Colonic mucosa (tissue), 4 donors: ENCODE measurements around the gene SMYD1. TPM values are rescaled to one million over a fixed set of nuclear protein-coding genes. Genes with fewer than 3 reads are reported as not detected.

Experiments used
- DNase-seq: peaks from one replicate; pipeline ENCODE4 v3.0.0-alpha.2; 2020
- H3K27ac ChIP-seq: fragments of 200-600 bp; one replicate; pipeline ENCODE4 v1.8.0; 2021
- H3K27me3 ChIP-seq: fragments of 200-600 bp; one replicate; pipeline ENCODE4 v1.8.0; 2021
- H3K36me3 ChIP-seq: fragments of 200-600 bp; one replicate; pipeline ENCODE4 v1.8.0; 2021
- H3K4me1 ChIP-seq: fragments of 200-600 bp; one replicate; pipeline ENCODE4 v1.8.0; 2021; ENCODE audit warnings: mild to moderate bottlenecking
- H3K4me3 ChIP-seq: fragments of 200-600 bp; one replicate; pipeline ENCODE4 v1.8.0; 2021
- H3K9ac ChIP-seq, 2 donors: one replicate each; pipeline ENCODE4 v1.7.0; 2013; ENCODE audit warnings: control low read depth in 2 of 2, low read depth in 2 of 2, low read length in 2 of 2
- H3K9me3 ChIP-seq: fragments of 200-600 bp; one replicate; pipeline ENCODE4 v1.8.0; 2021
- CTCF ChIP-seq: fragments of 200-600 bp; IDR thresholded peaks from one replicate; pipeline ENCODE4 v1.8.0; 2022; ENCODE audit warnings: antibody characterized with exemption, mild to moderate bottlenecking
- intact Hi-C: fragments of 100-400 bp; cut with DNase I; formaldehyde crosslinking; loops from one replicate; pipeline ENCODE4 v1.14.1; 2022
- total RNA-seq, 2 donors: library from RNA; stranded (reverse); fragmentation: NEBNext Ultra II Directional in 1 of 2; extraction: Animal tissue kit (Norgen Biotek cat#: 25700) in 1 of 2; gene quantifications; one replicate each; pipeline ENCODE4 v1.2.1, GENCODE V29; 2021
- donor health status: healthy.
- donor health status: DM: no; HTN: no; CAD: no.
- donor health status: DM: no; HTN: no; CAD: no.

SMYD1 gene
- total RNA-seq, 2 donors from 2014 or later, result 1.9 TPM; not detected in 1

GRCh38 chr2:88126772-88127637 lies 59.4 kb downstream of the SMYD1 start:
- peak; percentile 71 for DNase-seq
- H3K4me3 ChIP-seq, result peak overlapping the region; percentile 38
- no peak for TF ChIP-seq CTCF
- H3K4me1 ChIP-seq, result peaks cover 11% of the 10 kb centered on the region
- peak overlapping the region; percentile 66 to 94 for H3K9ac ChIP-seq
- H3K36me3 ChIP-seq, result no peaks in the 10 kb centered on the region
- peak overlapping the region; percentile 67 for H3K27ac ChIP-seq
- H3K9me3 ChIP-seq, result no peaks in the 10 kb centered on the region
- no peaks in the 10 kb centered on the region for H3K27me3 ChIP-seq
- intact Hi-C loops, result no loop called here

- Histone ChIP-seq H3K36me3 (no peaks in the 10 kb centered on the region), H3K9ac (peak overlapping the region; percentile 66 to 94), H3K4me1 (peaks cover 11% of the 10 kb centered on the region), H3K27me3 (no peaks in the 10 kb centered on the region), H3K9me3 (no peaks in the 10 kb centered on the region), H3K4me3 (peak overlapping the region; percentile 38), H3K27ac (peak overlapping the region; percentile 67)
- intact Hi-C loops, result no loop called here
- no peak for DNase-seq
- no peak for TF ChIP-seq CTCF
These were observed 59.9 kb downstream of the SMYD1 start for GRCh38 chr2:88127638-88127887.

- peak; percentile 72 for DNase-seq
- Histone ChIP-seq H3K27ac (peak within 1 kb of the TSS; percentile 67), H3K36me3 (no peaks in the 10 kb centered on the region), H3K27me3 (no peaks in the 10 kb centered on the region), H3K4me1 (peaks cover 11% of the 10 kb centered on the region), H3K9me3 (no peaks in the 10 kb centered on the region), H3K9ac (peak within 1 kb of the TSS; percentile 66 to 94), H3K4me3 (peak within 1 kb of the TSS; percentile 38)
- no peak for TF ChIP-seq CTCF
- intact Hi-C loops, result no loop called here
These were observed 60.4 kb downstream of the SMYD1 start, which contains the start of gene FABP1 for GRCh38 chr2:88127888-88128653. FABP1 (minus strand) TSS chr2:88128062; CDS start chr2:88128017, 45 bp downstream.

- H3K27ac ChIP-seq, result peak overlapping the region; percentile 67
- no peaks in the 10 kb centered on the region for H3K36me3 ChIP-seq
- peaks cover 11% of the 10 kb centered on the region for H3K4me1 ChIP-seq
- H3K9me3 ChIP-seq, result no peaks in the 10 kb centered on the region
- intact Hi-C loops, result no loop called here
- no peak overlapping the region for H3K4me3 ChIP-seq
- no peak for TF ChIP-seq CTCF
- H3K9ac ChIP-seq, result peak overlapping the region in 1 of 2 donors; percentile 67
- H3K27me3 ChIP-seq, result no peaks in the 10 kb centered on the region
- no peak for DNase-seq
These were observed 61.2 kb downstream of the SMYD1 start for GRCh38 chr2:88128654-88129312.

- H3K4me3 ChIP-seq, result no peak overlapping the region
- DNase-seq, result no peak
- intact Hi-C loops, result no loop called here
- peaks cover 11% of the 10 kb centered on the region for H3K4me1 ChIP-seq
- H3K27ac ChIP-seq, result peak overlapping the region; percentile 67
- no peak for TF ChIP-seq CTCF
- no peaks in the 10 kb centered on the region for H3K27me3 ChIP-seq
- H3K9me3 ChIP-seq, result no peaks in the 10 kb centered on the region
- no peaks in the 10 kb centered on the region for H3K36me3 ChIP-seq
- peak overlapping the region in 1 of 2 donors; percentile 67 for H3K9ac ChIP-seq
These were observed 61.8 kb downstream of the SMYD1 start for GRCh38 chr2:88129313-88129959.
